Loucy (cell line): Measurements from ENCODE around the gene NCAPH2.

Source experiments
- CTCF ChIP-seq: fragments of 200-600 bp; sonication (generic); conservative IDR thresholded peaks from 2 replicates; pipeline ENCODE4 v1.5.1; 2014; ENCODE audit warnings: mild to moderate bottlenecking, antibody characterized with exemption, low read length
- EZH2phosphoT487 ChIP-seq: fragments of 200-600 bp; IDR thresholded peaks from 2 replicates; pipeline ENCODE4 v1.6.1; 2018; ENCODE audit warnings: antibody characterized with exemption, mild to moderate bottlenecking, moderate library complexity, borderline replicate concordance

DNA sequence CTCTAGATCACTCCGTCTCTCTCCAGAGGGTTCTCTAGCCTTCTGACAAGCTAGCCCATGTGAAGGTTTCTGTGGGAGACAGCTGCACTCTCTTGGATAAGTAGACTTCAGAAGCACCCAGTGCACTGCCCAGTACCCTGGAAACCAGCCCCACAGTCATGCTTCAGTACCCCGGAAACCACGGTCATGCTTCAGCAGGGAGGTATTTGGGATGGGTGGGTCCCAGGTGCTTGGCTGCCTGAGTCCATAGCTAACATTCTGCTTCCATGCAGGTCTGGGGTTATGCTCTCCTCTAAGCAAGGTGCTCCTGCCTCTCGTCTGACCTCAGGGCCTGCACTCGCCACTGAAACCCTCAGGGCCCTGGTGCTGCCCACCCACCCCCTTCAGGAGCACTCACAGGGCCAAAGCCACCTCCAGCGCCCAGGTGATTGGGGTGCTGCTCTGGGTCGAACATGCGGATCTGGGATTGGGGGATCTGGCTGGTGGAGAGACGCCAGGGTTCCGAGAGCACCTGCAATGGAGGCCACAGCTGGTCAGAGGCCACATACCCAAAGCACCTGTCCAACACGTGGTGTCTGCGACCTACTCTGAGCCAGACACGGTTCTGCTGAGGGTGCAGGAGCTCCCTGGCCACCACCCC, 62.0 kb downstream of the NCAPH2 start:
- no peak for TF ChIP-seq CTCF
- TF ChIP-seq EZH2phosphoT487, result no peak
